Measurements from ENCODE around the gene ABCC8.

GRCh38 chr11:17375547-17375946 lies 101.1 kb downstream of the ABCC8 start:
- TF ChIP-seq CREBBP (IDR thresholded peaks at IDR 0.05; ENCODE audit: low read depth, low read length) (no peak), PURB (CRISPR knock-in tag; IDR thresholded peaks at IDR 0.05; ENCODE audit: low read depth) (no peak)
